Inferior parietal cortex (tissue), 1 donor: ENCODE results near the gene SNRNP27.

ENCODE experiments used
- DNase-seq: peaks from one replicate; pipeline ENCODE4 v3.0.0-alpha.2; 2016; ENCODE audit errors: extremely low spot score

The SNRNP27 gene

GRCh38 chr2:69916106-69916505 lies 22.4 kb downstream of the SNRNP27 start:
- no peak for DNase-seq

- DNase-seq, result no peak
Observed at GRCh38 chr2:69917852-69918251, 24.1 kb downstream of the SNRNP27 start.

- no peak for DNase-seq
Observed at GRCh38 chr2:69918401-69918800, 24.6 kb downstream of the SNRNP27 start.

- DNase-seq, result no peak
Observed at GRCh38 chr2:69923116-69923515, 29.4 kb downstream of the SNRNP27 start.

- no peak for DNase-seq
Observed at GRCh38 chr2:69926849-69927515, 33.2 kb downstream of the SNRNP27 start.

- DNase-seq, result no peak
Observed at GRCh38 chr2:69931832-69932595, 38.3 kb downstream of the SNRNP27 start.

- DNase-seq, result no peak
Observed at GRCh38 chr2:69932596-69932922, 38.8 kb downstream of the SNRNP27 start.

GRCh38 chr2:69933254-69933828 lies 39.6 kb downstream of the SNRNP27 start:
- no peak for DNase-seq

- no peak for DNase-seq
Observed at GRCh38 chr2:69933839-69934613, 40.3 kb downstream of the SNRNP27 start.

GRCh38 chr2:69934614-69934908 lies 40.8 kb downstream of the SNRNP27 start:
- DNase-seq, result no peak

GRCh38 chr2:69935011-69935410 lies 41.3 kb downstream of the SNRNP27 start:
- no peak for DNase-seq

- no peak for DNase-seq
Observed at GRCh38 chr2:69936906-69937305, 43.1 kb downstream of the SNRNP27 start.

- no peak for DNase-seq
Observed at GRCh38 chr2:69937968-69938367, 44.2 kb downstream of the SNRNP27 start.

- DNase-seq, result no peak
Observed at GRCh38 chr2:69939722-69940121, 46.0 kb downstream of the SNRNP27 start.

- no peak for DNase-seq
Observed at GRCh38 chr2:69940691-69941090, 46.9 kb downstream of the SNRNP27 start.

GRCh38 chr2:69943000-69943842 lies 49.5 kb downstream of the SNRNP27 start:
- DNase-seq, result no peak

GRCh38 chr2:69943843-69944525 lies 50.2 kb downstream of the SNRNP27 start:
- DNase-seq, result no peak

- DNase-seq, result no peak
Observed at GRCh38 chr2:69944756-69945155, 51.0 kb downstream of the SNRNP27 start.

- no peak for DNase-seq
Observed at GRCh38 chr2:69945441-69945840, 51.7 kb downstream of the SNRNP27 start.

- DNase-seq, result no peak
Observed at GRCh38 chr2:69945941-69946340, 52.2 kb downstream of the SNRNP27 start.
